Retinal pigment epithelial cell (primary cell): ENCODE measurements around the gene TBXAS1.
A peak's percentile ranks its signal among the peaks of the same experiment; 100 is the strongest.

Experiments
- DNase-seq: peaks from one replicate; pipeline ENCODE4 v3.0.0-alpha.2; 2010; ENCODE audit warnings: low read depth
- H3K4me3 ChIP-seq: 2 replicates; pipeline ENCODE4 v1.5.1; 2011; ENCODE audit warnings: mild to moderate bottlenecking, low read length, control low read depth, moderate library complexity
- TF ChIP-seq, protein P1 (sequence below): conservative IDR thresholded peaks from 2 replicates; pipeline ENCODE4 v1.5.1; 2011; ENCODE audit warnings: low read depth, low read length, control low read depth, inconsistent platforms

Gene TBXAS1

DNA sequence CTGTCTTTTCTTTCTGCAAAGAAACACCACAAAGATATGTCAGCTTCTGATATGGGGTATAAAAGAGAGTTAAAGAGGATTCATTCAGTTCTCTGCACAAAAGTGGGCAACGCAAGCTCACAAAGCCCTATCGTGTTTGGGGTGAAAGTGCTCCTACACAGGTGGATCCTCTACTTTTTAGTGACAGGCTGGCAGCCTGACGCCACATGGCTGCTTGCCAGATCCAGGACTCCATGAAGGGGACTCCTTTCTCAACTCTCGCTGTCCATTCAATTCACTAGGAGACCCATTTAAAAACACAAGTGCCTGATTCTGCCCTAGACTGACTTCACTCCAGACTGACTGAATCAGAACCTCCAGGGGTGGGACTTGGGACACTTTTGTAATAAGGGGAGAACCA, 225.7 kb downstream of the TBXAS1 start:
- DNase-seq = no peak
- TF ChIP-seq, protein P1, sequence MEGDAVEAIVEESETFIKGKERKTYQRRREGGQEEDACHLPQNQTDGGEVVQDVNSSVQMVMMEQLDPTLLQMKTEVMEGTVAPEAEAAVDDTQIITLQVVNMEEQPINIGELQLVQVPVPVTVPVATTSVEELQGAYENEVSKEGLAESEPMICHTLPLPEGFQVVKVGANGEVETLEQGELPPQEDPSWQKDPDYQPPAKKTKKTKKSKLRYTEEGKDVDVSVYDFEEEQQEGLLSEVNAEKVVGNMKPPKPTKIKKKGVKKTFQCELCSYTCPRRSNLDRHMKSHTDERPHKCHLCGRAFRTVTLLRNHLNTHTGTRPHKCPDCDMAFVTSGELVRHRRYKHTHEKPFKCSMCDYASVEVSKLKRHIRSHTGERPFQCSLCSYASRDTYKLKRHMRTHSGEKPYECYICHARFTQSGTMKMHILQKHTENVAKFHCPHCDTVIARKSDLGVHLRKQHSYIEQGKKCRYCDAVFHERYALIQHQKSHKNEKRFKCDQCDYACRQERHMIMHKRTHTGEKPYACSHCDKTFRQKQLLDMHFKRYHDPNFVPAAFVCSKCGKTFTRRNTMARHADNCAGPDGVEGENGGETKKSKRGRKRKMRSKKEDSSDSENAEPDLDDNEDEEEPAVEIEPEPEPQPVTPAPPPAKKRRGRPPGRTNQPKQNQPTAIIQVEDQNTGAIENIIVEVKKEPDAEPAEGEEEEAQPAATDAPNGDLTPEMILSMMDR = no peak
- H3K4me3 ChIP-seq = no peak overlapping the region

GRCh38 chr7:140055833-140056232, 226.8 kb downstream of the TBXAS1 start:
- no peak for DNase-seq
- TF ChIP-seq, protein P1 = no peak

DNA sequence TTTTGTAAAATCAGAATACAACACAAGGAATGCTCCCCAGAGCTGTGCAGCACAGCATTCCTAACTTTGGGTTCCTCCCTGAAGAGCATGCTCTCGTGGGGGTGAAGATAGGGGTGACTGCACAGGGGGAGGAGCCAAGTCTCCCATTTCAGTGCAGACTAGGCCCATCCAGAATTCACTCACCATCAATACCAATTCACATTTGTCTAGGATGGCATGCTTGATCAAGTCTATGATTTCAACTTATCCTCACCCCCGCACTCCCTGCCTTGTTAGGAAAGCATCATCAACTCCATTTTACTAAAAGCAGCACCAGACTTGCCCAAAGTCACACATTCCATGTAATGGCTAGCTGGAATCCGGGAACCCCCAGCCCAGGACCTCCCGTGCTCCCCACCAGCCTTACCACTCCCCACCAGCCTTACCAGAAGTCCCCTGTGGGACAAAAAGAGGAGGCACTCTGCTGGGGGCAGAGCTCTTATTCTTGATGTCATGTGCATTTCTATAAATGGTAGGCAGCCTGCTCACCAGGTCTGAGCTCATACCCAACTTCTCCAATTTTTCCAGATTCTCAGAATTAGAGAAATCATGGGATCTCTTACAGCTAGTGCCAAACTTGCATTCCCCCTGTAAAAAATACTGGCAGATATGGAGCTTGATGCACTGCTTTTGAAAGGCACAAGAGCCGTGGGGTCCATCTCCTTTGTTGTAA, 227.5 kb downstream of the TBXAS1 start:
- TF ChIP-seq, protein P1 = no peak

More at GRCh38 chr7:140055833-140056232, 226.8 kb downstream of the TBXAS1 start:
- H3K4me3 ChIP-seq = no peak overlapping the region

GRCh38 chr7:140057143-140057535, 228.1 kb downstream of the TBXAS1 start:
- TF ChIP-seq, protein P1 = no peak
- no peak for DNase-seq
- H3K4me3 ChIP-seq = no peak overlapping the region

More for the DNA sequence above, 227.5 kb downstream of the TBXAS1 start:
- no peak for DNase-seq
- no peak overlapping the region for H3K4me3 ChIP-seq

GRCh38 chr7:140058517-140058916, 229.5 kb downstream of the TBXAS1 start:
- H3K4me3 ChIP-seq = no peak overlapping the region
- TF ChIP-seq, protein P1 = no peak
- no peak for DNase-seq

GRCh38 chr7:140059273-140060242, 230.5 kb downstream of the TBXAS1 start:
- peak; percentile 78 for DNase-seq
- TF ChIP-seq, protein P1 = no peak
- no peak overlapping the region for H3K4me3 ChIP-seq
